GM12878 (cell line): ENCODE data around the gene MORN2. TPM values are rescaled to one million over a fixed set of nuclear protein-coding genes. Genes with fewer than 3 reads are reported as not detected.
A peak's percentile ranks its signal among the peaks of the same experiment; 100 is the strongest.

Experiments used
- ASH2L ChIP-seq: fragments of 300-600, 200-600 bp; sonication (generic); IDR thresholded peaks from 2 replicates; pipeline ENCODE4 v1.6.1; 2017; ENCODE audit warnings: low read depth, mild to moderate bottlenecking, borderline replicate concordance
- BRCA1 ChIP-seq: IDR thresholded peaks from 2 replicates; pipeline ENCODE4 v1.6.1; 2011; ENCODE audit warnings: low read depth, low read length, improper control_type of control experiment
- EGR1 ChIP-seq, 2 experiments: IDR thresholded peaks; 1 replicate in 1 of 2; 2 replicates in 1 of 2; pipeline ENCODE4 v1.6.1; 2011 to 2012; ENCODE audit warnings: low read depth in 2 of 2, low read length in 2 of 2, borderline replicate concordance in 1 of 2, mild to moderate bottlenecking in 1 of 2, moderate library complexity in 1 of 2
- HDGF ChIP-seq: fragments of 450-650 bp; IDR thresholded peaks from 2 replicates; pipeline ENCODE4 v1.6.1; 2016; ENCODE audit warnings: antibody characterized with exemption
- IKZF1 ChIP-seq: fragments of 450-650 bp; conservative IDR thresholded peaks from 2 replicates; pipeline ENCODE4 v1.6.1; 2017; ENCODE audit warnings: antibody characterized with exemption, mild to moderate bottlenecking
- KAT2A ChIP-seq: conservative IDR thresholded peaks from 2 replicates; pipeline ENCODE4 v1.6.1; 2011; ENCODE audit warnings: low read depth, low read length; ENCODE audit not compliant: control insufficient read depth
- KLF5 ChIP-seq: fragments of 450-650 bp; IDR thresholded peaks from 2 replicates; pipeline ENCODE4 v1.6.1; 2014; ENCODE audit warnings: mild to moderate bottlenecking; ENCODE audit not compliant: partially characterized antibody
- MEF2B ChIP-seq: fragments of 450-650 bp; IDR thresholded peaks from 2 replicates; pipeline ENCODE4 v1.6.1; 2018; ENCODE audit warnings: mild to moderate bottlenecking, moderate library complexity; ENCODE audit not compliant: partially characterized antibody, poor library complexity, severe bottlenecking
- MTA2 ChIP-seq: fragments of 450-650 bp; IDR thresholded peaks from 2 replicates; pipeline ENCODE4 v1.6.1; 2016; ENCODE audit warnings: low read depth, mild to moderate bottlenecking, moderate library complexity
- MTA3 ChIP-seq: IDR thresholded peaks from 2 replicates; pipeline ENCODE4 v1.6.1; 2012; ENCODE audit warnings: low read length, inconsistent platforms, borderline replicate concordance
- MXI1 ChIP-seq: fragments of 150-350 bp; IDR thresholded peaks from 2 replicates; pipeline ENCODE4 v1.6.1; 2011; ENCODE audit warnings: low read depth, mild to moderate bottlenecking, inconsistent platforms, low read length, improper control_type of control experiment
- PBX3 ChIP-seq: IDR thresholded peaks from 2 replicates; pipeline ENCODE4 v1.6.1; 2011; ENCODE audit warnings: mild to moderate bottlenecking, low read depth, low read length, moderate library complexity; ENCODE audit not compliant: insufficient replicate concordance
- POLR2A ChIP-seq: IDR thresholded peaks from 2 replicates; pipeline ENCODE4 v1.6.1; 2011; ENCODE audit warnings: low read depth, mild to moderate bottlenecking, low read length
- SIX5 ChIP-seq: IDR thresholded peaks from 2 replicates; pipeline ENCODE4 v1.6.1; 2011; ENCODE audit warnings: mild to moderate bottlenecking, low read depth, low read length, moderate library complexity; ENCODE audit not compliant: severe bottlenecking
- SMAD5 ChIP-seq: IDR thresholded peaks from 2 replicates; pipeline ENCODE4 v1.6.1; 2016; ENCODE audit warnings: antibody characterized with exemption, low read depth
- STAT1 ChIP-seq: fragments of 450-650 bp; conservative IDR thresholded peaks from 2 replicates; pipeline ENCODE4 v1.6.1; 2014; ENCODE audit warnings: antibody characterized with exemption, mild to moderate bottlenecking
- TBL1XR1 ChIP-seq: IDR thresholded peaks from 2 replicates; pipeline ENCODE4 v1.6.1; 2012; ENCODE audit warnings: low read depth, low read length, improper control_type of control experiment
- TCF3 ChIP-seq: IDR thresholded peaks from 2 replicates; pipeline ENCODE4 v1.6.1; 2012; ENCODE audit warnings: low read depth, mild to moderate bottlenecking, low read length, borderline replicate concordance; ENCODE audit not compliant: insufficient read depth
- ZNF24 ChIP-seq: fragments of 450-650 bp; IDR thresholded peaks from 2 replicates; pipeline ENCODE4 v1.6.1; 2017; ENCODE audit warnings: antibody characterized with exemption, mild to moderate bottlenecking
- polyA plus RNA-seq, 11 experiments: library from polyadenylated mRNA; depleted of rRNA in 4 of 11; unstranded in 6 of 11; stranded (reverse) in 5 of 11; fragments of >200 nt; fragmentation: Nextera tagmentation in 4 of 11; fragmentation: Illumina TruSeq in 1 of 11; extraction: Ambion mirVana in 4 of 11; extraction: Trizol in 1 of 11; gene quantifications; 1 replicate in 1 of 11; 2 replicates in 10 of 11; pipeline versions ENCODE4 v1.2.1 to v1.2.3, GENCODE V29; 2011 to 2016; ENCODE audit warnings: inconsistent platforms in 2 of 11, missing spikeins in 2 of 11, low read depth in 1 of 11
- total RNA-seq, 4 experiments: library from RNA; depleted of rRNA in 3 of 4; stranded (reverse); fragments of >200 nt in 3 of 4; fragmentation: Illumina TruSeq in 1 of 4; extraction: Trizol in 1 of 4; gene quantifications; 2 replicates each; pipeline versions ENCODE4 v1.2.1 to v1.2.3, GENCODE V29; 2013 to 2021
- TF ChIP-seq, protein P1 (sequence below): fragments of 450-650 bp; IDR thresholded peaks from 2 replicates; pipeline ENCODE4 v1.6.1; 2016; ENCODE audit warnings: mild to moderate bottlenecking, moderate library complexity, borderline replicate concordance
- TF ChIP-seq, protein P2 (sequence below): fragments of 450-650 bp; IDR thresholded peaks from 2 replicates; pipeline ENCODE4 v1.6.1; 2014; ENCODE audit warnings: mild to moderate bottlenecking

MORN2 gene
- total and polyA plus RNA-seq, 10 of the 15 experiments (the other 5 are each of a cell fraction or from before 2014, with no cell fraction given): 2.3 to 26.9 (median 8.0) TPM

DNA sequence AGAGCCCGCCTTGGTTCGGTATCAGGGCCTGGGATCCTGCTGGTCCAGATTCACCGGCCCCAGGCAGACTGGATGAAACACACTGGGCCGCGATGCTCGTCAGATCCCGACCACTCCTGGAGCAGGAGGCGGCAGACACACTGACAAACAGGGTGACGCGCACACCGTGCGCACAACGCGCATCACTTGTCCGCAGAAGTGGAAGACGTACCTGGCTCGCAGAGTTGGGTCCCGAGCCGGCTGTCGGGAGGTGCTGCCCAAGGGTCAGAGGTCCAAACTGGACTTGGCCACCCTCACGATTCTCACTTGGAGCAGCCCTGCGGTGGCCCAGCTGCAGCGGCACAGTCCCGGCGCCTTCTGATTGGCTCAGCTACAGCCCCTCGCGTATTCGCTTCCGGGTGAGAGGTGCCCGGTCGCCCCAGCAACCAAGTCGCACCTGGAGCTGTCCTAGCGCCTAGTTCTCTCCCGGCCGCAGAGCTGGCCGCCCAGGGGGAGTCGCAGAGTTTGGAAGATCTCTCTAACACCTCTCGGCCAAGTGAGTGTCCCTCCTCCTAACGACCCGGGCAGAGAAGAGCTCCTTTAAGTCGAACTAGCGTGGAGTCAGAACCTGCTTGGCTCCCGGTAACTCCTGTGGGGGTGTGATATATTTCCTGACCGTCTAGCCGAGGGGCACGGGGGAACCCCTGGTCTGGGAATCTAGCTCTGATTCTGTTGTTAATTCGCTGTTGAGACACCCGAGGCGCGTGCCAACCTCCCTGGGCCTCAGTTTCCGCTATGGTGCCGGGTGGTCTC lies at the start of gene MORN2, which contains the start of gene DHX57 (continued):
- TF ChIP-seq, protein P1, sequence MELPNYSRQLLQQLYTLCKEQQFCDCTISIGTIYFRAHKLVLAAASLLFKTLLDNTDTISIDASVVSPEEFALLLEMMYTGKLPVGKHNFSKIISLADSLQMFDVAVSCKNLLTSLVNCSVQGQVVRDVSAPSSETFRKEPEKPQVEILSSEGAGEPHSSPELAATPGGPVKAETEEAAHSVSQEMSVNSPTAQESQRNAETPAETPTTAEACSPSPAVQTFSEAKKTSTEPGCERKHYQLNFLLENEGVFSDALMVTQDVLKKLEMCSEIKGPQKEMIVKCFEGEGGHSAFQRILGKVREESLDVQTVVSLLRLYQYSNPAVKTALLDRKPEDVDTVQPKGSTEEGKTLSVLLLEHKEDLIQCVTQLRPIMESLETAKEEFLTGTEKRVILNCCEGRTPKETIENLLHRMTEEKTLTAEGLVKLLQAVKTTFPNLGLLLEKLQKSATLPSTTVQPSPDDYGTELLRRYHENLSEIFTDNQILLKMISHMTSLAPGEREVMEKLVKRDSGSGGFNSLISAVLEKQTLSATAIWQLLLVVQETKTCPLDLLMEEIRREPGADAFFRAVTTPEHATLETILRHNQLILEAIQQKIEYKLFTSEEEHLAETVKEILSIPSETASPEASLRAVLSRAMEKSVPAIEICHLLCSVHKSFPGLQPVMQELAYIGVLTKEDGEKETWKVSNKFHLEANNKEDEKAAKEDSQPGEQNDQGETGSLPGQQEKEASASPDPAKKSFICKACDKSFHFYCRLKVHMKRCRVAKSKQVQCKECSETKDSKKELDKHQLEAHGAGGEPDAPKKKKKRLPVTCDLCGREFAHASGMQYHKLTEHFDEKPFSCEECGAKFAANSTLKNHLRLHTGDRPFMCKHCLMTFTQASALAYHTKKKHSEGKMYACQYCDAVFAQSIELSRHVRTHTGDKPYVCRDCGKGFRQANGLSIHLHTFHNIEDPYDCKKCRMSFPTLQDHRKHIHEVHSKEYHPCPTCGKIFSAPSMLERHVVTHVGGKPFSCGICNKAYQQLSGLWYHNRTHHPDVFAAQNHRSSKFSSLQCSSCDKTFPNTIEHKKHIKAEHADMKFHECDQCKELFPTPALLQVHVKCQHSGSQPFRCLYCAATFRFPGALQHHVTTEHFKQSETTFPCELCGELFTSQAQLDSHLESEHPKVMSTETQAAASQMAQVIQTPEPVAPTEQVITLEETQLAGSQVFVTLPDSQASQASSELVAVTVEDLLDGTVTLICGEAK: peak; percentile 92
- peak; percentile 88 for TF ChIP-seq MTA2
- TF ChIP-seq IKZF1: peak; percentile 69
- peak; percentile 97 for TF ChIP-seq KLF5
- TF ChIP-seq MEF2B: no peak
- TF ChIP-seq ZNF24: no peak
- no peak for TF ChIP-seq KAT2A
- TF ChIP-seq MTA3: no peak
- TF ChIP-seq TCF3: 0 out of 2 replicates have a peak, but pooled peaks have one; percentile 35
- TF ChIP-seq BRCA1: 0 out of 2 replicates have a peak, but pooled peaks have one; percentile 14
- TF ChIP-seq POLR2A: peak; percentile 76
- peak; percentile 74; the same call in 1 of the 2 replicates for TF ChIP-seq HDGF
- peak; percentile 25 for TF ChIP-seq SIX5
- no peak for TF ChIP-seq EGR1 (IDR thresholded peaks at IDR 0.05; ENCODE audit: borderline replicate concordance in 1 of 2, low read depth in 2 of 2, low read length in 2 of 2)
- peak; percentile 71; the same call in 1 of the 2 replicates for TF ChIP-seq TBL1XR1
- no peak for TF ChIP-seq STAT1
- TF ChIP-seq PBX3: peak; percentile 16
- peak; percentile 31; the same call in 1 of the 2 replicates for TF ChIP-seq SMAD5
- TF ChIP-seq, protein P2, sequence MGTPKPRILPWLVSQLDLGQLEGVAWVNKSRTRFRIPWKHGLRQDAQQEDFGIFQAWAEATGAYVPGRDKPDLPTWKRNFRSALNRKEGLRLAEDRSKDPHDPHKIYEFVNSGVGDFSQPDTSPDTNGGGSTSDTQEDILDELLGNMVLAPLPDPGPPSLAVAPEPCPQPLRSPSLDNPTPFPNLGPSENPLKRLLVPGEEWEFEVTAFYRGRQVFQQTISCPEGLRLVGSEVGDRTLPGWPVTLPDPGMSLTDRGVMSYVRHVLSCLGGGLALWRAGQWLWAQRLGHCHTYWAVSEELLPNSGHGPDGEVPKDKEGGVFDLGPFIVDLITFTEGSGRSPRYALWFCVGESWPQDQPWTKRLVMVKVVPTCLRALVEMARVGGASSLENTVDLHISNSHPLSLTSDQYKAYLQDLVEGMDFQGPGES: no peak
- 0 out of 2 replicates have a peak, but pooled peaks have one; percentile 36 for TF ChIP-seq ASH2L
- peak; percentile 82 for TF ChIP-seq MXI1
